C4-2B (cell line): Measurements from ENCODE around the gene PIGK.

Source experiments
- CTCF ChIP-seq: fragments of 450-650 bp; conservative IDR thresholded peaks from 2 replicates; pipeline ENCODE4 v1.5.1; 2017; ENCODE audit warnings: mild to moderate bottlenecking
- ZFX ChIP-seq: fragments of 450-650 bp; IDR thresholded peaks from 2 replicates; pipeline ENCODE4 v1.6.1; 2017

DNA sequence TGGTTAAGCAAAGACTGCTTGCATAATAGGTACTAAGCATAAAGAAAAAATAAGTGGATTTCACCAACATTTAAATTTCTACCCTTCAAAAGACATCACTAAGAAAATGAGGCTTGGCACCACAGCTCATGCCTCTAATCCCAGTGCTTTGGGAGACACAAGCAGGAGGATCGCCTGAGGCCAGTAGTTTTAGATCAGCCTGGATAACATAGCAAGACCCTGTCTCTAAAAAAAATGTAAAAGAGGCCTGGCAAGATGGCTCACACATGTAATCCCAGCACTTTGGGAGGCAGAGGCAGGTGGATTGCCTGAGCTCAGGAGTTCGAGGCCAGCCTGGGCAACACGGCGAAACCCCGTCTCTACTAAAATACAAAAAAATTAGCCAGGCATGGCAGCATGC is 73.0 kb downstream of the PIGK start:
- TF ChIP-seq CTCF (no peak), ZFX (no peak)
